ENCODE results near the gene PISD. TPM values are rescaled to one million over a fixed set of nuclear protein-coding genes. Genes with fewer than 3 reads are reported as not detected.

PISD gene
- total RNA-seq, 2 experiments from 2014 or later: 21.5 to 51.9 TPM

DNA sequence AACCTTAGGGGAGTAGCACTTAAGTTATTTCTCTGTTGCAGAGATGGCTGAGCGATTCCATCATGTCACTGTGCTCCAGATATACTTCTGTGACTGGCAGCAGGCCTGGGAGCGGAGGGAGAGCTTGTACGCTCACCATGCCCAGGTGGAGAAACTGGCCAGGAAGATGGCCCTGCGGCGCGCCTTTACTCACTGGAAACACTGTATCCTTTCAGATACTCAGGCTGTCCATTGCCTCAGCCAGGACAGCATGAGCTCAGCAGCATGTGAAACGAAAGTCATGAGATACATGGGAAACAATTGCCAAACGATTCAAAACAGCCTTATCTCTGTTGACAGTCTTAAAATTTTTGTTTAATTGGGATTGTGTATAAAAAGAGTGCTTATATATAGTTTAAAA, 86.8 kb downstream of the PISD start:
- POLR2A ChIA-PET: interaction anchor here (0.6 to 0.7 kb wide), 3 partner anchors 19 to 373 kb away, joined by 3 to 4 read pairs (median 4); no protein-coding TSS in a partner anchor

DNA sequence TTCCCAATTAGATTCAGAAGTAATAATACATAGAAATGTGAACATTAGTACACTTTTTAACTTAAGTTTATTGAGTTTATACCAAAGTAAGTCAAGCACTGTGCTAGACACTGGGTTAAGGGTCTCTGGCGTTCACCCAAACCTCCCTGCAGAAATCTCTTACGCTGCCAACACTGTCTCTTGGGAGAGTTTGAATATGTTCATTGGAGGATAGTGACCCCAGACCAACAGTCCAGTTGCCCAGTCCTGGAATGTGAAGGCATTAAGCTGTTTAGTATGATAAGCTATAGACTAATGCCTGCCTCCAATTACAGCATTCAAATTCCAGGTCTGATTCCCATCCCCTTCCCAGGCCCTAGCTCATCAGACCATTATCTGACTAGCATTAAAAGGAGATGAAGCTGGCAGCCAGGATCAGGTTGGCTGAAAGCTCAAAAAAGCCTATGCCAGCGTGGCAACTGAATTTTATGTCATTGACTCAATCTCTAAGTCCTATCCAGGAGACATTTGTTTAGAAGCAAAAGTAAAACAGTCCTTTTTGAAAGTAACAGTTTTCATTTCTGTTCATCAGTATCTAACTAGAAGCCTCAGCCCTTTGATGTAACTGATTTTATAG, 87.9 kb downstream of the PISD start:
- intact Hi-C loops (cut with micrococcal nuclease; ENCODE audit: unreplicated experiment): no loop called here

More for the DNA sequence above, 86.8 kb downstream of the PISD start:
- H3K4me3 ChIP-seq (ENCODE audit: low read depth, low read length, poor library complexity, severe bottlenecking): no peak overlapping the region
- H3K9me3 ChIP-seq (ENCODE audit: low read length): no peaks in the 10 kb centered on the region
- no peak for DNase-seq (ENCODE audit: low spot score)
- no peaks in the 10 kb centered on the region for H3K9me2 ChIP-seq (ENCODE audit: insufficient read depth, low read length)
- no peaks in the 10 kb centered on the region for H3K79me2 ChIP-seq (ENCODE audit: insufficient read depth, low read depth, low read length)
- peak overlapping the region; percentile 27 for H3K27ac ChIP-seq (ENCODE audit: low read depth, low read length, poor library complexity, severe bottlenecking)
- no TSS peak for BruUV-seq (replicated peaks)
- H3K4me1 ChIP-seq (ENCODE audit: insufficient read depth, low read length, poor library complexity, severe bottlenecking): no peaks in the 10 kb centered on the region
- H4K20me1 ChIP-seq (ENCODE audit: insufficient read depth, low read length): no peaks in the 10 kb centered on the region
- intact Hi-C loops (cut with micrococcal nuclease; ENCODE audit: unreplicated experiment): no loop called here
- no peak for TF ChIP-seq EZH2phosphoT487 (IDR thresholded peaks at IDR 0.05; ENCODE audit: borderline replicate concordance, low read depth, low read length)
- TF ChIP-seq, protein P1, sequence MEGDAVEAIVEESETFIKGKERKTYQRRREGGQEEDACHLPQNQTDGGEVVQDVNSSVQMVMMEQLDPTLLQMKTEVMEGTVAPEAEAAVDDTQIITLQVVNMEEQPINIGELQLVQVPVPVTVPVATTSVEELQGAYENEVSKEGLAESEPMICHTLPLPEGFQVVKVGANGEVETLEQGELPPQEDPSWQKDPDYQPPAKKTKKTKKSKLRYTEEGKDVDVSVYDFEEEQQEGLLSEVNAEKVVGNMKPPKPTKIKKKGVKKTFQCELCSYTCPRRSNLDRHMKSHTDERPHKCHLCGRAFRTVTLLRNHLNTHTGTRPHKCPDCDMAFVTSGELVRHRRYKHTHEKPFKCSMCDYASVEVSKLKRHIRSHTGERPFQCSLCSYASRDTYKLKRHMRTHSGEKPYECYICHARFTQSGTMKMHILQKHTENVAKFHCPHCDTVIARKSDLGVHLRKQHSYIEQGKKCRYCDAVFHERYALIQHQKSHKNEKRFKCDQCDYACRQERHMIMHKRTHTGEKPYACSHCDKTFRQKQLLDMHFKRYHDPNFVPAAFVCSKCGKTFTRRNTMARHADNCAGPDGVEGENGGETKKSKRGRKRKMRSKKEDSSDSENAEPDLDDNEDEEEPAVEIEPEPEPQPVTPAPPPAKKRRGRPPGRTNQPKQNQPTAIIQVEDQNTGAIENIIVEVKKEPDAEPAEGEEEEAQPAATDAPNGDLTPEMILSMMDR (conservative IDR thresholded peaks at IDR 0.05; ENCODE audit: low read length): no peak
- H3K36me3 ChIP-seq (ENCODE audit: insufficient read depth, low read length): peaks cover 70% of the 10 kb centered on the region
- no peak overlapping the region for H3K4me2 ChIP-seq (ENCODE audit: low read length)
- CTCF ChIA-PET (ENCODE audit: unreplicated experiment): interaction anchor here (0.6 kb wide), 1 partner anchor 14 kb away, joined by 3 read pairs; no protein-coding TSS in a partner anchor
- no peak overlapping the region for H2AFZ ChIP-seq (ENCODE audit: low read length)

More for the DNA sequence above, 87.9 kb downstream of the PISD start:
- BruUV-seq (replicated peaks): no TSS peak
- Histone ChIP-seq H2AFZ (ENCODE audit: low read length) (no peak overlapping the region), H3K79me2 (ENCODE audit: insufficient read depth, low read depth, low read length) (no peaks in the 10 kb centered on the region), H3K4me2 (ENCODE audit: low read length) (no peak overlapping the region), H3K4me1 (ENCODE audit: insufficient read depth, low read length, poor library complexity, severe bottlenecking) (no peaks in the 10 kb centered on the region), H3K27ac (ENCODE audit: low read depth, low read length, poor library complexity, severe bottlenecking) (no peak overlapping the region), H3K9me3 (ENCODE audit: low read length) (no peaks in the 10 kb centered on the region), H4K20me1 (ENCODE audit: insufficient read depth, low read length) (no peaks in the 10 kb centered on the region), H3K9me2 (ENCODE audit: insufficient read depth, low read length) (no peaks in the 10 kb centered on the region), H3K36me3 (ENCODE audit: insufficient read depth, low read length) (peaks cover 68% of the 10 kb centered on the region), H3K4me3 (ENCODE audit: low read depth, low read length, poor library complexity, severe bottlenecking) (no peak overlapping the region)
- ChIA-PET POLR2A (no interaction called here), CTCF (ENCODE audit: unreplicated experiment) (interaction anchor here (0.6 kb wide), 1 partner anchor 13 kb away, joined by 3 read pairs; no protein-coding TSS in a partner anchor)
- TF ChIP-seq, protein P1 (conservative IDR thresholded peaks at IDR 0.05; ENCODE audit: low read length): no peak
- no peak for TF ChIP-seq EZH2phosphoT487 (IDR thresholded peaks at IDR 0.05; ENCODE audit: borderline replicate concordance, low read depth, low read length)
- no peak for DNase-seq (ENCODE audit: low spot score)
